Fibroblast of skin of right biceps (primary cell): Measurements from ENCODE around the gene CES5A.
"Not testable (repeated sequence)": the region's sequence is repeated elsewhere in the genome, so short reads cannot be mapped to it uniquely, and the experiment has no call there.

ENCODE experiments used
- DNase-seq: peaks from one replicate; pipeline ENCODE4 v3.0.0-alpha.2; 2013

Gene CES5A

DNA sequence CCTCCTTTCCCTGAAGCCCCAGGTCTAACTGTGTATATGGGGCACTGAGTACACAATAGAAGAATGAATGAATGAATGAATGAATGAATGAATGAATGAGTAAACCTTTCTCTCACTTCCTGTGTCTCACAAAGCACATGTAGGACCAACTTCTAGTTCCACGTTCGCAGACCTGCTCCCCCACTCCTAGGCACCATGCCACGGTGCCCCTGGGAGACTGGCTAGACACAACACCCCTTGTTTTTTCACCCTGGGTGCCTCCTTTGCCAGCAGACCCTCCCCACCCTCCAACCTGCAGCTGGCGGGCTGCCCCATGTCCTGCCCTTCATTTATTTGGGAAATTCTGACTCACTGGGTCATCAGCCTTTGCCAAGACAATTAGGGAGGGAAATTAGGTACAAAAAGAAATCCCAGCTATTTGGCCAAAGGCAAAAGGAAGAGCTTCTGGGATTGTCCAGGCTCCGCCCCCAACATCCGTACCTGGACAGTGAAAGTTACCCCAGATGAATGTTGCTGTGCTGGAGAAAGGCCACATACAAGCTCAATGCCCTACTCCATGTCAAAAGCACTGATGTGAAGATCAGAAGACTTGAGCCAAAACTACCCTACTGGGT, 50.0 kb downstream of the CES5A start:
- DNase-seq, result no peak

DNA sequence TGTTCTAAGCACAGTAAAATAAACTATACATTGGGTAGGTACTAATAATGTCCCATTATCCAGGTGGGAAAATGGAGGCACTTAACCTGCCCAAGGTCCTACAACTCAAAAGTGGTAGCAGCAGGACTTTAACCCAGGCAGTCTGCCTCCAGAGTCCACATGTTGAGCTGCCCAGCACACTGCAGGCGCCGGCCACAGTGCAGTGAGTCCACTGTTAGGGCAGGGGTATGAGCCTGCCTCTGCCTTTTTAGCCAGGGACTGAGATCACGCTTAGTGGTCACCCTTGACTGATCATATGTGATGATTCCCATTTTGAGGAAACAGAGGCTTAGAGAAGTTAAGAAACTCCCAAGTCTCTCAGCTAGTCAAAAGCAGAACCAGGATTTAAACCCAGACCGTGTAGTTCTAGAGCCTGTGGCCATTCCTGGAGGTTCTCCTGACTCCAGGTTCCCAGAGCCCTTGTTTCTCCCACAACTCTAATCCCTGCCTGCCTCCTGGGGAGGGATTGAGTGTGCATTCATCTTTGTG, 50.6 kb downstream of the CES5A start:
- no peak for DNase-seq

DNA sequence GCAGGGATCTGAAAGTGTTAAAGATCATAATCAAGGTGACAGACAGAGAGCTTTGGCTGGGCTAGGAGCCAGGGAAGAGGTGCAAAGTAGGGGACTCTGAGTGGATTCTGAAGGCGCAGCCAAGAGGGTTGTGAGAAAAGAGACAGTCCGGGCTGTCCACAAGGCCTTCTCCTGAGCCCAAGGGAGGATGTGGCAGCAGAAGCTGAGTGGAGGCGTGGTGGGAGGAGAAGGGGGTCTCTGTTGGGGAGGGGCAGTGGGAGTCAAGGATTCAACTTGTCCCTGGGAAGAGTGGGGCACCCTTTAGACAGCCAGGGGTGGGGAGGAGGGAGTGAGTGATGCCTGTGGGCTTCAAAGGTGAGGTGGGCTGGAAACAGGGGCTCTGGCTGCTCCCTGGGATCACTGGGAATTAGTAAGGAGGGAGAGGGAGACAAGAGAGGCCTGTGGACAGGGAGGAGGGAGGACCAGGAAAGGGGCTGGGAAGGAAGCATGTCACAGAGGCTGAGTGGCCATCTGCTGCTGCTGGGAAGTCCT, 52.8 kb downstream of the CES5A start:
- no peak for DNase-seq

DNA sequence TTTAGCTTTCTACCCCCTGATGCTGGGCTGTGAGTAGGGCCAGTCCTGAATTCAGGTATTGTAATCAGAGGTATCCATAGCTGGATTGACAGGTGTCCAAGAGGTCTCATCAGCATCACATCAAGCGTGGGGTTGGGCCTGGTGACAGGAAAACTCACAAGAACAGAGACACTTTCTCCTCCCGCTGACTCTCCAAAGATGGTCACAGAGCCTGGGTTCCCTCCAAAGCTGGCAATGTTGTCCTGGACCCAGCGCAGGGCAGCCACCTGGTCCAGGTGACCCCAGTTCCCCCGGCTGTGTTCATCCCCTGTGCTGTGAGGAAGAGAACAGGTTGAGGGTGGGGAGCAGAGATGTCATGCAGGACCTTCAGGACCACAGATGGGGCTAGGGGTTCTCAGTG, 54.0 kb downstream of the CES5A start:
- DNase-seq, result no peak

DNA sequence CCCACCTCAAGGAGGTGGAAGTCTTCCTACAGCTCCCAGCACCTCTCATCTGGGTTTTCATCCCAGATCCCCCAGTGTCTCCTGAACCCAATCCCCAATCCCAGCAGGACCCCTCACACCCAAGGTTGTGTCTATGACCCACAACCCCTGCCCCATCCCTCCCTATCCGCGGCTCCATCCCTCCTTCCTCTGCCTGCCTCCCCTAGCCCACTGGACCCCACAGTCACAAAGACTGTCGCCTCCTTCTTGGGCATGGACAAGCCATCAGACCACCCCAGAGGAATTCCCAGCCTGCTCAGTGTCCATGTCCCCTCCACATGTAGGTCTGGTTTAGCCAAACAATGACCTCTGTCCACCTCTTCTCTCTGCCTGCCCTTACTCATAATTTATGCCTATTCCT, 54.6 kb downstream of the CES5A start:
- no peak for DNase-seq

DNA sequence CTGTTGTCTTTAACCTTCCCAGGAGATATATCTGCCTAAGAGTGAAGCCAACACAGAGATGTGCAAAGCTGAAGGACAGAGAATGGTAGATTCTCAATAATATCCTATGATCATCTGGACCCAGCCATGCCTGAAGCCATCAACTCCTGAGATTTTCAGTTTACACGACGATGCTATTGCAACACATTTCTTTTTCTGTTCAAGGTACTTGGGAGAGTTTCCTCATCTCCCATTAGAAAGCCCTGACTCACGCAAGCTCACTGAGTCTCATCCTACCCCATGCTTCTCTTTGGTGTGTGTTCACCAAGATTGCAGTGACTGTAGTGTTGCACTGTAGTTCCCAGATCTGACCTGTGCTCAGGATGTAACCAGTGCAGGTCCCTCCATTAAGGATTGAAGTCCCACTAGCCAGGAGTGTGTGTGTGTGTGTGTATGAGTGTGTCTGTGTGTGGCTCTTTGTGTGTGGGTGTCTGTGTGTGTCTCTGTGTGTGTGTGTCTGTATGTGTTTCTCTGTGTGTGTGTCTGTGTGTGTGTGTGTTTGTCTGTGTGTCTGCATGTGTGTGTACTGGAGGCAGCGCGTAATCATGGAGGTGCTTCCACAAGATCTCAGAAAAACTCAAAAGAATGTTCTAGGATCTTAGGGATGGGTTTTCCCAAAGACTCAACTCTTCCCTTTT, 57.8 kb downstream of the CES5A start:
- no peak for DNase-seq

DNA sequence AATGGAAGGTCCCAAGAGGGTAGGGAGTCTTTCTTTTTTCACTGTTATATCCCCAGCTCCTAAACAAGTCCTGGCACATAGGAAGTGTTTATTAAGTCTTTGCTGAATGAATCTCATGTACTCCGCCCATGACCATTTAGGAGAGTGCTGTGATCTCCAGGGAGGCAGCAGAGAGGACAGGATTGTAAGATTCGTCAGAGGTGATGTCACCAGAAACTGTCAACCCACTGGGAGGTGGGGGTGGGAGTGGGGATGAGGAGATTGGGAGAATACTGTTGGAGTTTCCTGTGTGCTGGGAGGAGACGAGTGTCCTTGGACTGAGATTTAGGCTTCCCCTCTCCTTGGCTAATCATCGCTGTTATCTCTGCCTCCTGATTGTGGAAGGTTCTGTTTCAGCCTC, 59.0 kb downstream of the CES5A start:
- not testable (repeated sequence) for DNase-seq

DNA sequence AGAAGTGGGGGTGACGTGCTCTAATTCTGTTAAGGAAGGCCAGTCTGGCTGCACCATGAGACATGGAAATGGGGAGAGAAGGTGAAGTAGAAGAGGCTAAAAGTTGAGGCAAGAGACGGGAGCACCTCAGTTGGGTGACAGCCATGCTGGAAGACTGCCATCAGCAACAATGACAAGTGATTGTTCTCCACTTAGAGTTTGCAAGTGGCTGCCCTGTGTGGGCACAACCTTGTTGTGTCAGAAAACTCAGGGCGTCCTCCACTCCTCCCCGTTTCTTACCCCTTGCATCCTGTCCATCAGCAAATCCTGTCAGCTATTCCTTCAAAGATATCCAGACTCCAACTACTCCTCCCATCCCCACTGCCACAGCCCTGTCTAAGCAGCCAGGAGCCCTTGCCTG, 59.9 kb downstream of the CES5A start:
- no peak for DNase-seq

DNA sequence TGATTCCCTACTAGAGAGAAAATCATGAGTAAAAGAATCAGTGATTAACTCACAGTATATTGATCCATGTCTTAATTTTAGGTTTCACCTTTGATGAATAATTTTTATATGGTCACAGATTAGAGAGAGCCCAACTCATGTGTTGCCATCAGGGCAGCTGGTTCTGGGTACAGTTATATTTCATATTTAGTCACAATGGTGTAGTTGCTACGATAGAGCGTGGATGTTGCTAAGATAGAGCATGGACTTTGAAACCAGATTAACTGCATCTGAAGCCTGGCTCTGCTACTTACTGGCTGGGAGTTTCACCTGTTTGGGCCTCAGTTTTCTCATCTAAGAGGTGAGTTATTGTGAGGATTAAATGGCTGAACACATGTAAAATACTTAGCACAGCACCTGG, 61.0 kb downstream of the CES5A start:
- not testable (repeated sequence) for DNase-seq

DNA sequence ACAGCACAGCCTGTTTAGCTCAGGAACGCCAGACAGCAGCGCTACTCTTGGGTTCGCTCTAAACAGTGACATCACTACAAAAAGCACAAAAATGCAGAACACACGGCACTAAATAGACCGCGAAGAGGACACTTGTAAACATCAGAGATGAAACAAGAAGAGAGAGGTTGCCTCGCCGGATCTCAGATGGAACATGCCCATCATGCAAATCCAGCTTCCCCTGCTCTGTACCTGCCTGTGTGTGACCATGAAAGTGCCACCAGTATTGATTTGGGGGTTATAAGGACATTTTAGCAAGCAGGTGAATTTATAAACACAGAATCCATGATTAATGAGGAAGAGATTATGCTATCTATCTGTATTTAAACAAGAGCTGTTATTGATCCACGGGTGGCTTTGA, 61.4 kb downstream of the CES5A start:
- not testable (repeated sequence) for DNase-seq

DNA sequence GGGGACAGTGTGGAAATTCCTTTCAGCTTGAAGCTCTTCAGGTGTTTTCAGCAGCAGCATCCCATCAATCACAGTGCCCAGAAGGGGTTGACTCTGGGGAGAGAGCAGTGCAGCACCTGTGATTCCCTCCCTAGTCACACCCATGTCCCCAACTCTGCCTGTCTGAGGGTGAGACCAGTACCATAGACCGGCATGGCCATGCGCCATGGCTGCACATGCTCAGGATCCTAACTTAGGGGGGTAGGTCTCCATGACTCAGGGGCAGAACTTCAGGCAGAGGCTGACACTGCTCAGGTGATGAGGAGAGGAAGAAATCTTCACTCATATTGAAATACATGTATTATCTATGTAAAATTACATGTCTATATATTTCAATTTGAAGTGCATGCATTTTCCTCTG, 62.2 kb downstream of the CES5A start:
- no peak for DNase-seq

DNA sequence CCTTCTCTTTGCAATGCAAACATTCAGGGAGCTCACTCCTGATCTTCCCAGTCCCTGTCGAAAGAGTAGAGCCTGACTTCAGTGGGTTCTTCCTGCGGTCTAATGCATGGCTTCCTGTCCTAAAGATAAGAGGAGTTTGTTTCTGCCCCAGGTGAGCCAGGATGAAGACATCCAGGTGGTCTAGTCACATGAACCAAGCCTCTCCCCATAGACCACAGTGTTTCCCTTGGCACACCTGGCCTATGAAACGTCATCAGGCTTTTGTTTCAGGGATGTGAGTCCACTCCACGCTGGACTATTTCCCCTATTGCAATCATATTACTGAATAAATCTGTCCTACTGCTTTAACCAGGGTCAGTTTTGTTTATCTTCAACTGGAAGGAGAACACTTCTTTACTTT, 63.4 kb downstream of the CES5A start:
- no peak for DNase-seq

DNA sequence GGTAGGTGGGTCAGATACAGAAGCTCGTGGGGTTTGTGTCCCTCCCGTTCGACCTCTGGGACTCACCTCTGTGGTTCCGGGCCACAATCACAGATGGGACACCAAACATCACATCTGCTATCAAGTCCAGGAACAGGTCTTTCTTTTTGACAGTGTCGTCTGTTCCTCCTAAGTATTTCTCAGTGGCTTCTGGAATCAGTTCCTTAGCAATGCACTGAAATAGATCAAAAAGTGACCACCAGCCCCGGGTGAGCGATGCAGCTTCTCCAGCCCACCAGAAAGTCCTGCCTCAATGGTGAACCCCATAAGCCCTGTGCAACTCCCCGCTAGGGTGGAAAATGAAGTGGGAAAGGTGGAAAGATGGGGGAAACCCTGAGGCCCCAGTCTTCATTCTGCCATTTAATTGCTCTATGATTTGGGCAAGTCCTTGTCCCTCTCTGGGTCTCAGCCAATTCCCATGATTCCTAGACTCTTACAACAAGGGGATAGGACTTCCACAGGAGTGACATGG, 64.7 kb downstream of the CES5A start:
- DNase-seq, result no peak

DNA sequence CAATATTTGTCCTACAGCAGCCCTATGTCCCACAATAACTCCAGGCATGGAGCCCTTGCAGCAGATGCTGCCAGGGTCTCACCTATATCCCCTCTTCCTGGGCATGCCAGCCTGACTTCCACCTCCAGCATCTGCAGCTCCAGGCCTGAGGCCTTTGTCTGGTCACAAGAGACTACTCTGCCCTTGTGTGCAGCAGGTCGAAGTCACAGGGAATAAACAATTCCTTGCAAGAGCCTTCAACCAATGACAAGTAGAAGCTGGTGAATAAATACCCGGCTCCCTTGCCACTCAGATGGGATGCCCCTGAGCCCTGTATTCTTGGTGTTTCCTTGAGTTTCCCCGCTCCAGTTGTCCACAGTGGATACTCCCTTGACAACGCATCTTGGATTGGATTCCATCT, 65.3 kb downstream of the CES5A start:
- DNase-seq, result no peak

DNA sequence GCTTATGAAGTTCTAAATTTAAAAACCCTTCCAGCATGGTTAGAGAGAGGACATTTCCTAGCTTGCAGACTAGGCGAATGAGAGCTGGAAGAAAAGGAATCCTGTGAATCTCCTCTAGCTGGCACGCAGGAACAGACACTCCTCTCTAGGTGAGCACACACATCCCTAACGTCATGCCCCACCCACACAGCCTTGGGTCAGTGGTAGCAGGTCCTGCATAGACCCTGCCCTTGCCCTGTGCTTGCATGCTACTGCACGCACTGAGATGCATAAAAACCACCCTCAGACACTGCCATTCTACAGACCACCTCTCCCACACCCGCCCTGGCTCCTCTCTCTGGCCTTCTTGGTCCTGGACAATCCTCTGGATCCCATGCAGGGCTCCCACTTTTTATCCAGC, 65.8 kb downstream of the CES5A start:
- DNase-seq, result no peak

DNA sequence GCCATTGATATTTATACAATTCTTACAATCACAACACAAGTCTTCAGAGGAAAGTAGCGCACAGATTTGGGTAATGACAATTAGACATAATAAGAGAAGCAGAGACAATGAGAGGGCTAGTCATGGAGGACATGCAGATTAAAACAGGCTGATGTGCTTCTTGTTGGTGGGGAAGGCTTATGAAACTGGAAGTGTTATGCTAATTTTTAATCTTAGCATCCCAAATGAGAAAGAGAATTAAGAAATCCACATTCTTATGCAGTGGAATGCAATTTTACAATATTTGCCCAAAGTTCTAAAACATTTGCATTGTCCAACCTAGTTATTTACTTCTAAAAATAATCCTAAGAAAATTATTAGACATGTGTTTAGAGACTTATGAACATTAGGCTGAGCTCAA, 66.9 kb downstream of the CES5A start:
- not testable (repeated sequence) for DNase-seq

DNA sequence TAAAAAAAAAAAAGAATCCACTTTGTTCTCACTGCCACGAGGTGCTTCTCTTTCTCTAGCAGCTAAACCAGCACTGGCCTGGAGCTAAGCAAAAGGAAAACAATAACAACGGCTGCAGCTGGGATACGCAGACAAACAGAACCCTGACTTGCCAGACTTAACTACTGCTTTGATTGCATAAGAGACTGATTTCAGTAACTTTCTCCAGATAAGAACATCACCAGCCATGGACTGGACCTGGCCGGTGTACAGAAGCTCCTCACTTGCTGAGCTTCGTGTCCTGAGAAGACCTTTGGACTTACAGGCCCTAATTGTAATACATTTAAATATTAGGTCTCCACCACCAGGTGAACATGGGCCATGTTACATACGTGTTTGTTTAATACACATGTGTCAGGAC, 70.1 kb downstream of the CES5A start:
- DNase-seq, result not testable (repeated sequence)

DNA sequence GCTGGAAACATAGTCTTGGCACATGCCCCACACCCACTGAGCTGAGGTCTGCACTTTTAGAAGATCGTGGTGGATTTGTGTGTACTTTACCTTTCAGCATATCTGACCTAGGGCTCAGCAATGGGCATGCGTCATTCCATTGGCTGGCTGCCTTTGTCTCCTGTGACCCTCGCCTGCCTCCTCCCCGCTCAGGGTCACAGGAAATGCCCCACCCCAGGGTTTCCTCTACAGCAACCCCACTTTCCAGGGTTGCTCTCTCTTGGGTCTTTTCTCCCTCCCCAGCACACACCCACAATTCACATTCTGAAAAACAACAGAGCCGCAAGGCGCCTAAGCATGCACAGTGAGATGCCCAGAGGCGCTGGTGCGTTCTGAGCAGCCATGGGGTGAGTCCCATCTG, 71.5 kb downstream of the CES5A start:
- not testable (repeated sequence) for DNase-seq
